ENCODE measurements around the gene ABCC12.

Gene ABCC12

DNA sequence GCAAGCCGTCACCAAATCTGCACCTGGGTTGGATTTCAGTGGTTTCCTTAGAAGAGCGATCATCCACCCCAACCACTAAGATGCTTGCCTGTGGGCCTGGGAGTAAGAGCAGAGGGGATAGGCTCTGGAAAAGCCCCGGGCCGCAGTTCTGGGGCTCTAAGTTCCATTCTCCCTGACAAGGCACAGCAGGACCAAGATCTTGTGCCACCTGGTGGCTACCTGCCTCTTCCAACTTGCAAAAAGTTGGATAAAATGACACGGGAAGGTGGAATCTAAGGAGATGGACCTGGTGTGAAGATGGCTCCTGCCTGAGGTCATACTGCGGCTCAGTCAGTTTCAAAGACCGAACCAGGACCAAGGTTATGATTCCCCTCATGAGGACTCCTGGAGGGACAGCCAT is 42.3 kb downstream of the ABCC12 start:
- no peak overlapping the region for H3K4me3 ChIP-seq (ENCODE audit: low read length)
- no peak for DNase-seq (ENCODE audit: low read depth, low spot score)

- no peak for DNase-seq (ENCODE audit: low read depth, low spot score)
- no peak overlapping the region for H3K4me3 ChIP-seq (ENCODE audit: low read length)
These were observed 42.8 kb downstream of the ABCC12 start for GRCh38 chr16:48113001-48113400.

DNA sequence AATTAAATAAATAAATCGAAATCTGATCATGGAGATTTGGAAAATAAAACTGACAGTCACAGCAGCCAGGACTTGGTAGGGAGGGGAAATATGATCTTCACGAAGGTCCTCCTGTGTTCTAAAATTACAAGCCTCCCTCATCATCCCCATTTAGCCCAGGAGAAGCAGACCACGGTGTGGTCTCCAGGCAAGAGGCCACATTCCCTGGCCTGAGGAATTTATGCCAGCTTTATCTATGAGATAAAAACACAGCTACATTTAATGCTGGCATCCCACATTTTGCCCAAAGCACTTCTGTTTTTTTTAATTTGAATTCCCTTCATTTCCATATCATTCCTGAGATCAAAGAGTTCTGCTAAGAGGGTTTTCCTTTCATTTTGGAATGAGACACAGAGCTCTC is 43.2 kb downstream of the ABCC12 start:
- no peak overlapping the region for H3K4me3 ChIP-seq (ENCODE audit: low read length)
- no peak for DNase-seq (ENCODE audit: low read depth, low spot score)

DNA sequence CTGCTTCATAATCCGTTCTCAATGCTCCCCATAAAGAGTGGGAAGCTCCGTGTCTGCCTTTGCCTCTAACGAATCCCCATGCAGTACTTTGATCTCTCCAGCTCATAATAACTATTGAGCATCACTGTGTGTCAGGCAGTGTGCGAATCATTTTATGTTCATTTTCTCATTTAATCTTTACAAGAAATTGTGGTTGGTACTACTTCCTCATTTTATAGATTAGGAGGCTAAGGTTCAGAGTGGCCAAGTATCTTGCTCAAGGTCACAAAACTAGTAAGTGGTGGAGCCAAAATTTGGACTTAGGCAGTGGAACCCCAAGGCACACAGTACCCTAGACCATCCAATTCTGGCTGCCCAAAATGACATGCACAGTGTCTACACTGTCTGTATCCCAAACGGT is 44.8 kb downstream of the ABCC12 start:
- no peak for DNase-seq (ENCODE audit: low read depth, low spot score)
- no peak overlapping the region for H3K4me3 ChIP-seq (ENCODE audit: low read length)

DNA sequence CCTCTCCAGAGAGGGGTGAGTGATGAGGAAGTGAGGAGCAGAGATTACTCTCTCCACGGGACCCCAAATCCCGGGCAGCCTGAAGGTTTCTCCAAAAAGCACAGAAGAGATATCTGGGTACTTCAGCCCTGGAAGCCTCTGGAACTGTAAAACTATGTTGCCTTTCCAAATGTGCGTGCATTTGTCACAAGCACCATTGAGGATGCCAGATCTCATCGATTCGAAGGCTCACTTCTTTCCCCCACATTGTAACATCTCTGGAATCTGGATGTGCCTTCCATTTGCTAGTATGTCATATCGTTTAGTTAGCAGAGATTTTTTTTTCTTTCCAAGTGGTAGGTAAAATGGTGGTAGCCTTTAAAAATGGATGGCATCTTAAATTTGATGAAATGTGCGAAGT is 45.8 kb downstream of the ABCC12 start:
- no peak overlapping the region for H3K4me3 ChIP-seq (ENCODE audit: low read length)
- DNase-seq (ENCODE audit: low read depth, low spot score): no peak

GRCh38 chr16:48109475-48109874 is 46.3 kb downstream of the ABCC12 start:
- no peak for DNase-seq (ENCODE audit: low read depth, low spot score)
- H3K4me3 ChIP-seq (ENCODE audit: low read length): no peak overlapping the region

DNA sequence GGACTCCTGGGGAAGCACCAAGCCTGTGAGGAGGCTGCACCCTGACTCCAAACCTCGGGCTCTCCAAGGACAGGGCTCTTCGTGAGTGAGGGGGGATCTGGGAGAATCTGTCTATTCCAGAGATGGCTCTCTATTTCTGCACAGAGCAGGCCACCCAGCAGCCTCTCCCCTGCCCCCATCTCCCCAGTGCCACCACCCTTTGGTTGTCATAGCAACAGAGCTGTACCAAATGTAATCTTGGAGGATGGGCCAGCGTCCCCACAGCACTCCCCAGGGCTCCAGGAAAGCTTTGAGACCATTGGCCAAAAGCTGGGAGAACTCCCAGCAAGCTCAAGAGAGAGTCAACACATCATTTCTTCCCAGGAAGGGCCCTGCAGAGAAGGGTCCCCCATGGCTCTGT is 49.3 kb downstream of the ABCC12 start:
- no peak for DNase-seq (ENCODE audit: low read depth, low spot score)
- H3K4me3 ChIP-seq (ENCODE audit: low read length): no peak overlapping the region
